NCI-H748 (cell line): ENCODE measurements around the gene ADAMTSL3.

Experiments used
- DNase-seq: peaks from one replicate; lab custom pipeline; 2025; ENCODE audit not compliant: unreplicated experiment; lab: John Stamatoyannopoulos, UW

Gene ADAMTSL3

DNA sequence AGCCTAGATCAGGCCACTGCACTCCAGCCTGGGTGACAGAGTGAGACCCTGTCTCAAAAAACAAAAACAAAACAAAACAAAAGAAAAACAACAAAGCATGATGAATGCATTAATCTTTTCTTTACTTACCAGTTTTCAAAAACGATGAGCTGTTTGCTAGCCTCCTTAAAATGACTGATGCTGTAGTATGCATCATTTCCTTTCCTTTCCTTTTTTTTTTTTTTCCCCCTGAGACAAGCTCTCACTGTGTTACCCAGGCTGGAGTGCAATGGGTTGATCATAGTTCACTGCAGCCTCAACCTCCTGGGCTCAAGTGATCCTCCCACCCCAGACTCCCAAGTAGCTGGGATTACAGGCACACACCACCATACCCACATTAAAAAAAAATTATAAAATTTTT lies 202.0 kb downstream of the ADAMTSL3 start:
- DNase-seq, result no peak

DNA sequence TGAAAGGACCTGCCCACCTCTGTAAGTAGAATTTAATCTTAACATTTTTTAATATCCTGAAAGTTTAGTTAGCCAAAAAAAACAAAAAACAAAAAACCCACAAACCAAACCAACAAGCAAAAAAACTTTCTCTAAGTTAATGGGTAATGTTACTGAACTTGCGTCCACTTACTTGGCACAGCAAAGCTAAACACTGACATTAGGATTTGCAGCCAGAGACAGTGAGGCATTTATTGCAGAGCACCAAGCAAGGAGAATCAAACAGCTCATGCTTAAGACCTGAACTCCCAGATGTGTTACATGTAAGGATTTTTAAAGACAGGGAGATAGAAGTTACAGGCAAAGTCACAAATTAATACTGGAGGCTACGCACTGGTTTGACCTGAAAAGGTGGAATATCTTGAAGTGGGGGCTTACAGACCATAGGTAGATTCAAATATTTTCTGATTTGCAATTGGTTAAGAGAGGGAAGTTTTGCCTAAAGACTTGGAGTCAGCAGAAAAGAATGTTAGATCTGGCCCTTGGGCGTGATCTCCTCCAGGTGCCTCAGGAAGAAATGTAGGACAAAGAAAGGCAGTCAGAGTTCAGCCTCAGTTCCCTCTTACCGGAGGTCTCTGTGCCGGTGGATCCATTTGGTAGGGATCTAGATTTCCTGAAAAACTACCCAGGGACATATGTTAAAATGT lies 205.0 kb downstream of the ADAMTSL3 start:
- DNase-seq, result no peak

DNA sequence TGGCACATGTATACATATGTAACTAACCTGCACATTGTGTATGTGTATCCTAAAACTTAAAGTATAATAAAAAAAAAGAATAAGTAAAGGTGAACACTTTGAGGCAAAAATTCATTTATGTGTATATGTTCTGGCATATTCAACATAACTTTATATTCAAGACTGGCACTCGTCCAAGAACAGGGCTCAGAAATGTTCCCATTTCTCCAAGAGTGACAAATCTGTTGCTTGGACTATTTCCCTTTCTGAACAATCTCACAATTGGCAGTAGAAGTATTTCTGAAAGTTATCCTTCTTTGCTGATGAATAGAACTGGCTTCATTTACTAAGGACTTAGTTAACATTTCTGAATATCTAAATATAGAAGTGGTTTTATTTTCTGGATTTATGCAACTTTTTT lies 212.8 kb downstream of the ADAMTSL3 start:
- DNase-seq, result no peak

DNA sequence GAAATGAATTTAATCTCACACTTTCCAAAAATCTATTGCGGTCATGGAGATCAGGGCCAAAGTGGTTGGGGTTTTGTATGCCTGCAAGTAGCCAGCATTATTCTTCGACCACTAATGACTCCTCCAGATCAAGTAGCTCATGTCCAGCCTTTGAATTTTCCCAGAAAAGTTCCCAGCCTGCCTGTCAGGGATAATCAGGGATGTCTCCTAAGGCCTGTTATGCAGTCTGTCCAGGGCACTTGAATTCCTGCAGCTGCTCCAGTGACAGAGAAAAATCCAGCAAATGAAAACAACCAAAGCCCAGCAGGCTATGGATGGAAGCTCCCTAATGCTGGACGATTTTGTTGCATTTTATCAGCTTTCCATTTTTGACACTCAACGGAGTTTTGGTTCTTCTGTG lies 215.4 kb downstream of the ADAMTSL3 start:
- no peak for DNase-seq

DNA sequence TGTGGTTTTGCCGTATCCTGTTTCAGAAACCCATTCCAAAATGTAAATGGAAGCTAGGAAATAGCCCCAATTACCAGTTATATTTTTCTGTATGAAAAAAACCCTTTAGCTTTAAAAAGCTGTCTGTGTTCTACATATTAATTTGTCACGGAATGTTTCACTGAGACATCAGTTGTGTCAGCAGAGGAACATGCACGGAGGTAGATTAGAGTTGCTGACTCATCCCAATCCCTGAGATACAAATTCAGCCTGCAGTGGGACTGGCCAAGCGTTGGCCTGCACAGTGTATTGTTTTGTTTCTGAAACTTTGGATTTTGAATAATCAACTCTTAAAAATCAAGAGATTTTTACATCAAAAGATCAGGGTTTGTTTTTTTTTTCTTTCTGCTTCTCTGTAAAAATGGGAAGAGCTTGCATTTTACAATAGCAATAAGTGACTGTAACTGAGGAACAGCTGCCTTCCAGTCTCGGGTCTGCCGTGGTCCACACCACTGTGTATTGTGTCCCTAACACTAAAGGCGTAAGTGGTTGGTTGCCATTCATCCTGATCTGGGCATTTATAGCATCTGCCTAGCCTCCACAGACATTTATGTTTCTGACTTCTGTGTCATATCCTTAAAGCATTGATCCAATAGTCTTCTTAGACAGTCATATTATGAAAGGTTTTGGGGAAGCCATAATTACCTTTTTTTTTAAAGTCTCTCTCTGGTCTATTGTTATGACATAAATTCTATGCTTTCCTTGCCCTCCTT lies 218.1 kb downstream of the ADAMTSL3 start:
- DNase-seq, result no peak

DNA sequence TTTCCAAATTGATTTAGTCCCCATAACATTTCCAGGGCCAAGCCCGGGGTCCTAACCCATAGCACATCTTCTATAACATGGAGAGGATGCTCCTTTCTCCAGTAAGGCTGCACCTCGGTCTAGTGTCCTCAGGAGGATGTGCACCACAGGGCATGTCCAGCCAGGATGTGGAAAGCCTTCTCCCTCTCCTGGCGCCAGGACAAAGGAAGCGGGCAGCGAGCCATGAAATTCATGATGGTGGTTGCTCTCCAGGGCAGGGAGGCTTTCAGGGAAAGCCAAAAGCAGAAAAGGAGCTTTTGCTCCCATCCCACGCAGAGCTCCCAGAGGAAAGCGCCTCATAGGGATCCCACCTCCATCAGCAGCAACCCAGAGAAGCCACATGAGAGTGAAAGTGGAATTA lies 220.0 kb downstream of the ADAMTSL3 start:
- no peak for DNase-seq

DNA sequence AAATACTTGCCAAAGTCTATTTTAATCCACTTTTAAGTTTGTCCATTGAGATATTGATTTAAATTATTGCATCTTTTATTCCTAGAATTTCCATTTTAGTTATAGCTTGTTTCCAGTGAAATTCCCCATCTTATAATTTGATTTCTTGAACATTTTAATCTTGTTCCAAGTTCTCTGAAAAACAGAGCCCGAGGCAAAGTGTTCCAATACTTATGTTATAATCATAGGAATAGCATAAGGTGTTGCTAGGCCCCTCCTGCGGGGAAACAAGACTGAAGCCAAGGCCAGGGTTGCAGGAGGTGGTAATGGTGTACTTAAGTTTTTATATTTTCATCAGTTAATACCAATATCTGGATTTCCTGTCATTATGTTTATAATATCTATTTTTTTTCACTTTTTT lies 226.6 kb downstream of the ADAMTSL3 start:
- no peak for DNase-seq

DNA sequence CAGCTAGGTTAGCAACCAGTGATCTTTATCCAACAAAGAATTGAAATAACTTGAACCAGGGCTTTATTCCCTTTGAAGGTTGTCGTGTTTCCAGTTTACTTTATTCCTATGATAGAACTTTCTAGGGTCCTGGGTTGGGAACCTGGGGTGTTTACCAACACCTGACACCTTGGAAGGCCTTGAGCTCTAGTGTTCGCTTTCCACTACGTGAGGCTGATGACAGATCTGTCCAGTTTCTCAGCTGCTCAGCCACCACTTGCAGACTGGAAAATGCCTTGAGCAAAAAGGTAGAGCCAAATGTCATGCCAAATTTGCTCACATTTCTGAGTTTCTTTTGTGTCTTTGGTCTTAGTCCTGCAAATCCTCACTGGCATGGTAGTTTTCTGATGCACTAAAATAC lies 227.2 kb downstream of the ADAMTSL3 start:
- no peak for DNase-seq

DNA sequence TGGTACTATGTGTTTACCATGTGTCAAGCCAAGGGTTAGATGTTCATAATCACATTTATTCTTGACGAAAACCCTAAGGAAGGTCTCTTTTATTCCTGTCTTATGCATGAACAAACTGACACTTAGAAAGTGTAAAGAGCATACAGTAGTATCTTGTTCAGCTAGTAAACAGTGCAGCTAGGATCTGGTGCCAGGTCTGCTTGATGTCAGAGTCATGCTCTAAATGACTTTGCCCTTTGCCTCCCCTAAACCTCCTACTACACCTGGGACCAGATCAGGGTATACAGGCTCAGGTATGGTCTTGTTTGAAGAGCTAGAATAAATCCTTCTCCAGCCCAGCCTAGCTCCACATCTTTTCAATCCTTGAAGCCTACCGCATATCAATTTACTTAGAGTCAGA lies 232.4 kb downstream of the ADAMTSL3 start:
- DNase-seq, result no peak

DNA sequence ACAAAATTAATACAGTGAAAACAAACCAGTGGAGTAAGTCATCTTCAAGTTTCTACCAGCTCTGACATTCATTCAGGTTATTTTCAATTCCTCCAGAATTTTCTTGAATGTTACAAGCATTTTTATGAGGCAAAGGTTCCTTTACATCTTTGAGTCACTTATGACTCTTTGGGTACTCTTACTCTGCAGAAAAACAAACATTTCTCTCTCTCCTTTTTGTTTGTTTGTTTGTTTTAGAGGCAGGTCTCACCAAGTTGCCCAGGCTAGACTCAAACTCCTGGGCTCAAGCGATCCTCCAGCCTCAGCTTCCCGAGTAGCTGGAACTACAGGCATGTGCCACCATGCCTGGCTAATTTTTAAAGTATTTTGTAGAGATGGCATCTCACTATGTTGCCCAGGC lies 233.5 kb downstream of the ADAMTSL3 start:
- DNase-seq, result no peak

DNA sequence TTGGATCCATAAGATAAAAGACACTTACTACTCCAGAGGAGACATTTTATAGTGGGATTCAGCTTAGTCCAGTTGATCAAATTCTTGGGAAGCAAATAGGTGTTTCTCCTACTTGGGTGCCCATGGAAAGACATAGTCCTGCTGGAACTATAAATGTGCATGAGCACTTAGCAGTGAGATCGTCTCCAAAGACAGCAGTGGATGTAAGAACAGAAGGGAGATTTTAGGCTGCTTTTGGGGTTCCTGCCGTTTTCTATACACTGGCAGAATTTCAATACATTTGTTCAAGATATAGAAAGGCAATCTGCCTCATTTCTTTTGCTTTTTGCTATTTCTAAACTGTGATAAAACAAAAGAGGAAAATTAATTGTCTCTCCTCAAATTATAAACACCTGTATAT lies 234.0 kb downstream of the ADAMTSL3 start:
- no peak for DNase-seq

DNA sequence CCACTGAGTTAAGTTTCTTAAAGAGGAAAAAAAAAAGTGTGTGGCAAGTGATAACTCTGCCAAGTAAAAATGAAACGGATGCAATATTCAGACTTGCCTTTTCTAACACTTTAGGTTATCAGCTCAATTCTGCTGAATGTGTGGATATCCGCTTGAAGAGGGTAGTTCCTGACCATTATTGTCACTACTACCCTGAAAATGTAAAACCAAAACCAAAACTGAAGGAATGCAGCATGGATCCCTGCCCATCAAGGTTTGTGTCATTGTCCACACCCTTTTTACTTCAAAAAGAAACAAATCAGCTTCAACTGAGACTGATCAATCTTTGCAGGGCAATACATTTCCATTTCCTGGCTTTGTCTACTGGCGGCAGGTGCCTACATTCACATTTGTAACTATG lies 236.1 kb downstream of the ADAMTSL3 start:
- no peak for DNase-seq

DNA sequence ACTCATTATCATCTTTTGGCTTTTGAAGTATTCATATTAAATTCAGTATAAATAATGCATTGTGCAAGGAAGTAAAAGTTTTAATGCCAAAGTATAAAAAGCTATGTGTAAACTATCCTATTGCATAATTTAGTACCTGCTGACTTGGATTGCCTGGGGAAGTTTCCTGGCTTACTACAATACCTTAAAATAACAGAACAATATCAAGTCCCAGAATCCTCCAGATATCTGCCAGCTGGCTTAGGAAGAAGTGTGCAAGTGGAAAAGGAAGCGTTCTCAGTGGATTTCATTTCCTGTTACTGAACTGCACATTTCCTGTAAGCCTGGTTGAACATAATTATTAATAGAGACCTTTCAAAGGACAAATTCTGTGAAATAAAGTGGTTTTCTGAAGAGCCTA lies 236.7 kb downstream of the ADAMTSL3 start:
- no peak for DNase-seq

DNA sequence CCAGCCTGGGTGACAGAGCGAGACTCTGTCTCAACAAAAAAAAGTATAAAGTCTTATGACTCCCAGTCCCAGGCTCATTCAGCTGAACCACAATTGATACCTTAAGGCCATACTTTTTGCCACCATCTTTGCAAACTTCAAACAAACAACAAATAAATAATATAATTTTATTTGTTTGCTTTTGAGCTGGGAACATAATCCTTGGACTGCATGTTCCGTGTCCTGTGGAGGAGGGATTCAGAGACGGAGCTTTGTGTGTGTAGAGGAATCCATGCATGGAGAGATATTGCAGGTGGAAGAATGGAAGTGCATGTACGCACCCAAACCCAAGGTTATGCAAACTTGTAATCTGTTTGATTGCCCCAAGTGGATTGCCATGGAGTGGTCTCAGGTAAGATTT lies 238.6 kb downstream of the ADAMTSL3 start:
- no peak for DNase-seq

DNA sequence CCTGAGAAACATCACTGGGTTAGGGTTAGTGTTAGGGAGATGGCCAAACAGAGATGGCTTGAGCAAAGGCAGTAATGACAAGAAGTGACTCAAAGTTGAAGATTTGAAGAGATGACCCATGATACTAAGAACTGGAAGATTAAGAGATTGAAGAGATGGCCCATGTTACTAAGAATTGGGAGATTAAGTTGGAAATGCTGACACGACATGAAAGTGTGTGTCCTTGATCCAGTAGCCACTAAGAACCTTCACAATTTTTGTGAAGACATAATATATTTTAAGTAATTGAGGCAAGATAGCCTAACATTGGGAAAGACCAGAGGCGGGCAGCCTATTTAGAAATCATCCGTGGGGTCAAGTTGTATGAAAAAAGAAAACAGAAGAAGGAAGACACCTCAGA lies 239.4 kb downstream of the ADAMTSL3 start:
- no peak for DNase-seq

DNA sequence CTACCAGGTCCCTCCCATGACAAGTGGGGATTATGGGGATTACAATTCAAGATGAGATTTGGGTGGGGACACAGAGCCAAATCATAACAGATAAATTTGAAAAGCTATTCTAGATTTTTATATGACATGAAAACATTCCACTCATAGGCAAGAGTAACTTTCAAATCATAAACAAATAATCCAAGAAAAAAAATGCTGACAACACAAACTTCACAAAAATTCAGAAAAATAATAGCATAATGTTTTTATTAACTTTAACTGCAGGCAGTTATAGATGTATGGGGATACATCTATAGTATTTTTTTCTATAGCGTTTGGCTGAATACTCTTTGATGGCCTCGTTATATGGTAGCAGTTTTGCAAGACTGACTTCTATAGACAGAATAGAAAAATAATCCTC lies 243.1 kb downstream of the ADAMTSL3 start:
- DNase-seq, result no peak

DNA sequence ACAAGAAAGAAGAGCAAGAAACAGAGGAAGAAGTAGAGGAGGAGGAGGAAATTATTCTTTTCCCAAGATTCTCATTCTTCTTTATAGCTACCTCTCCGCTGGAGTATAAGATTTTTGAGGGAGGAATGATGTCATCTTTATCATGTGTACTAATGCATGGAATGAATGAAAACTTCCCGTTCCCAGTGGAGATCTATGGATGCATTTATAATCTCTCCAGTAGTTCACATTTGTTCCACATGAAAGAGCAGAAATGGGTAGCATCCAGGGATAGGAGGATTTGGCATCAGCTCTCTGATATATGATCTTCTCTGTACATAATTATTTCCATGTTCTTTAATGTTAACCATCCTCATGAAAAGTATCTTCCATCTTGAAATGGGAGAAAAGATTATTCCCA lies 244.4 kb downstream of the ADAMTSL3 start:
- no peak for DNase-seq

DNA sequence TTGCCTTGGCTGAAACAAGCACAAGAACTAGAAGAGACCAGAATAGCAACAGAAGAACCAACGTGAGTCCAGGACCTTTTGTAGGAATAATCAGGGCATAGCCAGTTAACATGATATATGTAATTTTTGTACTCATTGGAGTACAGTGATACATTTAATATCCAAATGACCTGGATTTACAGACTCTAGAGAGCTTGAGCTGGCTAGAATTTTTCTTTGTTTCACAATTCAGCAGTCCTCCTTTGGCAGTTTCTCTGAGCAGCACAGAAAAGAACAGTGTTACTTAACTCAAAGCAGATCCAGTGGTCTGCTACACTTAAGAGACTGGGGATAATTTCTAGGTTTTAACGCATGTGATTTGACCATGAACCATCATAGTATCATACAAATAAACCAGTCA lies 245.7 kb downstream of the ADAMTSL3 start:
- DNase-seq, result no peak

DNA sequence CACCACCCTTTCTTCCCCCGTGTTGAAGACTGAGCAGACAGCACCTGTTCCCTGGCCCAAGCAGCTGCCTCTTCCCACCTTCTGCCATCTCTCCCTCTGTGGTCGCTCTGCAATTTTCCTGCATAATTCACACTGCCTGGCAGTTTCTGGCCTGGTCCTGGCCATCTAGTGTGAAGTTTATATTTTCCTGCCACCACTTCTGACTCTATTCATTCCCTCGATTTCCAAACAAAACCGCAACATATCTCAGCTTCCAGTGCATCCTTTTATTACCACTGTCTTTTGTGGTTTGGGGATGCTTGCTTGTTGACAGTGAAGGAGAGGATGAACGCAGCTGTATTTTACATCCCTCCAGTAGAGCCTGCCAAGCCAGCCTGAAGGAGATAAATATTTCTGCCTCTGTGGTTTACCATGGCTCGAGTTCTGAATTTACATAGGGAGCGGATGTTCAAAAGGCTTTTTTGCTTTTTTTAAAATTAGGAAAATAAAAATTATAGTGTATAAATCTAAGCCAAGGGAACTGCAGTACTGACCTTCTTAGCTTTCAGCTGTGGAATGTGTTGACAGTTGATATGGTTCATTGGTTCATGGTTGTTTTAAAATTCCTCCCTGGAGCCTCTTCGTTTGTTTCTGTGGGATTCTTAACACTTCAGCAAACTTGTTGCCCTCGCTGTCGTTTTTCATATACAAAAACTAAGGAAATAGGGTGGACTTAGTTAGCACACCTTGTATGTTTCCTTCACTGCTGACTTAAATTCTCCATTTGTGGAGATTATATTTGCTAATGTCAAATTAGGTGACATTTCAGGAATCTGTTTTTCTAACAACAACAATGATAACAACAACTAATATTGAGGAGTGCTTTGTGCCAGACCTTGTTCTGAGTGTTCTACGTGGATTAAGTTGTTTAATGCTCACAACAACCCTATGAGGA lies 250.5 kb downstream of the ADAMTSL3 start:
- DNase-seq, result no peak

DNA sequence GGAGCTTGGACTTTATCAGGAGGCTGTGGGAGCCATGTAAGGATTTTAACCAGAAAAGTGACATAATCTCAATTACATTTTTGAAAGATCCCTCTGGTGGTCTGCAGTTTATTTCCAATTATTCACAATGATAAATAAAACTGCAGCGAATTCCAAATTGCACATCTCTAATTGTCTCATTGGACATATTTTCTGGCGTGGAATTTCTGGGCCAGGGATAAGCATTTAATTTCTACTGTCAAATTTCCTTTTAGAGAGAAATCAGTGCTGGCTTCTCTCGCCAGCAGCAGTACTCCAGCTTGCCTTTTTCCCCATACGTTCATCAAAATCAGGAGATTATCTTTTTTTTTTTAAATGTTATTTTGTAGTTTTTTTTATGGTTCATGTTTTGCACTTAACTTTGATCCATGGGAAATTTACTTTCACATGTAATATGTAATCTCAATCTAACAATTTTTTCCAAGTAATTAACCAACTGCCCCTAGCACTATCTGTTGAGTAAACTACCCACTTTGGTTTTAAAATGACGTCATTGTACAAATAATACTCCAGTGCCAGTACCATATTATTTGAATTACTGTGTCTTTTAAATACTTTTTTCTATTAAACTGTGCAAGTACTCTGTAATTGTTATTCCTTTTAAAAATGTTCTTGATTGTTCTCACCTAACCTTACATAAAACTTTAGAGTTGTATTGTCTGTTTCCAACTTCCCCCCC lies 251.8 kb downstream of the ADAMTSL3 start:
- DNase-seq, result no peak

DNA sequence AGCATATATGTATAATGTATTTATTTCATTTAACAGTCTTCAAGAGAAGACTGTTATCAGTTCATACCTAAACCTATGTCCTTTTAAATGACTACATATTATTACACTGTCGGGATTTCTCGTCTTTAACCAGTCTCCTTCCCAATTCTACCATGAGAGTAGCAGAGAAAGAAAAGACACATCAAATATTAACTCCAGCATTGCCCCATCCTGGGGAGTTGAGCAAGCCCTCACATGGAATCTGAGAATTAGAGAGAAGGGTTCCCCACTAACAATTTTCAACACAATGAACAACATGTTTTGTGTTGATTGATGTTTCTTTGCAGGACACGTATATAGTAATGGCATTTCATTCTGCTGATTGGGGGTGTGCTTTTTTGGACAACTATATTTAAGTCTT lies 257.4 kb downstream of the ADAMTSL3 start:
- DNase-seq, result no peak
